ENCODE results near the gene SNX5. TPM values are rescaled to one million over a fixed set of nuclear protein-coding genes. Genes with fewer than 3 reads are reported as not detected.

Gene SNX5
- total and polyA plus RNA-seq, 9 of the 15 experiments (the other 6 are each of a cell fraction or from before 2014, with no cell fraction given) = 53.5 to 276 (median 160) TPM

- TF ChIP-seq MGA (IDR thresholded peaks at IDR 0.05) (no peak; the same call in 1 of the 2 replicates), CREBBP (IDR thresholded peaks at IDR 0.05; ENCODE audit: low read depth, low read length) (no peak), SFPQ (IDR thresholded peaks at IDR 0.05; ENCODE audit: low read depth, low read length) (no peak), HDAC2 (IDR thresholded peaks at IDR 0.05) (peak; percentile 94), THRAP3 (IDR thresholded peaks at IDR 0.05; ENCODE audit: borderline replicate concordance) (no peak), BRCA1 (IDR thresholded peaks at IDR 0.05) (no peak), BRCA1 (CRISPR knock-in tag; IDR thresholded peaks at IDR 0.05) (no peak), PHB2 (IDR thresholded peaks at IDR 0.05; ENCODE audit: low read depth) (peak; percentile 84), THAP12 (CRISPR knock-in tag; IDR thresholded peaks at IDR 0.05) (no peak), SP2 (IDR thresholded peaks at IDR 0.05; ENCODE audit: extremely low read depth, low read depth, low read length, poor library complexity, severe bottlenecking) (no peak)
Measured at GRCh38 chr20:17925141-17925939, 43.3 kb downstream of the SNX5 start (continued).

Data from K562 (cell line).